AG09309 (cell line): ENCODE measurements around the gene PPP1R37.

Experiments
- DNase-seq: peaks from one replicate; pipeline ENCODE4 v3.0.0-alpha.2; 2010; ENCODE audit warnings: low read depth
- H3K4me3 ChIP-seq: 2 replicates; pipeline ENCODE4 v1.5.1; 2011; ENCODE audit warnings: mild to moderate bottlenecking, low read depth, low read length, moderate library complexity; ENCODE audit not compliant: control insufficient read depth
- TF ChIP-seq, protein P1 (sequence below): IDR thresholded peaks from 2 replicates; pipeline ENCODE4 v1.5.1; 2011; ENCODE audit warnings: mild to moderate bottlenecking, low read depth, low read length, inconsistent platforms; ENCODE audit not compliant: insufficient read depth, control insufficient read depth; ENCODE audit errors: missing control alignments

The PPP1R37 gene

GRCh38 chr19:45095496-45096413, 2.8 kb downstream of the PPP1R37 start:
- TF ChIP-seq, protein P1, sequence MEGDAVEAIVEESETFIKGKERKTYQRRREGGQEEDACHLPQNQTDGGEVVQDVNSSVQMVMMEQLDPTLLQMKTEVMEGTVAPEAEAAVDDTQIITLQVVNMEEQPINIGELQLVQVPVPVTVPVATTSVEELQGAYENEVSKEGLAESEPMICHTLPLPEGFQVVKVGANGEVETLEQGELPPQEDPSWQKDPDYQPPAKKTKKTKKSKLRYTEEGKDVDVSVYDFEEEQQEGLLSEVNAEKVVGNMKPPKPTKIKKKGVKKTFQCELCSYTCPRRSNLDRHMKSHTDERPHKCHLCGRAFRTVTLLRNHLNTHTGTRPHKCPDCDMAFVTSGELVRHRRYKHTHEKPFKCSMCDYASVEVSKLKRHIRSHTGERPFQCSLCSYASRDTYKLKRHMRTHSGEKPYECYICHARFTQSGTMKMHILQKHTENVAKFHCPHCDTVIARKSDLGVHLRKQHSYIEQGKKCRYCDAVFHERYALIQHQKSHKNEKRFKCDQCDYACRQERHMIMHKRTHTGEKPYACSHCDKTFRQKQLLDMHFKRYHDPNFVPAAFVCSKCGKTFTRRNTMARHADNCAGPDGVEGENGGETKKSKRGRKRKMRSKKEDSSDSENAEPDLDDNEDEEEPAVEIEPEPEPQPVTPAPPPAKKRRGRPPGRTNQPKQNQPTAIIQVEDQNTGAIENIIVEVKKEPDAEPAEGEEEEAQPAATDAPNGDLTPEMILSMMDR: no peak
- no peak overlapping the region for H3K4me3 ChIP-seq
- no peak for DNase-seq

GRCh38 chr19:45096700-45097099, 3.7 kb downstream of the PPP1R37 start:
- no peak overlapping the region for H3K4me3 ChIP-seq
- no peak for DNase-seq
- TF ChIP-seq, protein P1: no peak

DNA sequence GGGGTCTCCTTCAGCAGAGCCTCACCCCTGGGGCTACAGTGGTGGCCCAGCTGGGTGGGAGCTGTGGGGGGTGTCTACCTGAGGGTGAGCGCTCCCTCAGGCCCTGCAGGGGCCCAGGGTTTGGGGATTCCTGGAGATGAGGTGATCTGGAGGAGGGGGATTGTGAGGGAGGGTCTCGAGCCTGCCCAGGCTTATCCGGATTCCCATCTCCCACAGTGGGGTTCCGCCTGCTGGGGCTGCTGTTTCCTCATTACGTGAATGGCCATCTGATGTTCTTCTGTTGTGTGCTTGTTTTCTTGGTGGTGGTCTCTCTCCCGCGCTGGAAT, 4.4 kb downstream of the PPP1R37 start:
- no peak for DNase-seq
- no peak overlapping the region for H3K4me3 ChIP-seq
- TF ChIP-seq, protein P1: no peak

DNA sequence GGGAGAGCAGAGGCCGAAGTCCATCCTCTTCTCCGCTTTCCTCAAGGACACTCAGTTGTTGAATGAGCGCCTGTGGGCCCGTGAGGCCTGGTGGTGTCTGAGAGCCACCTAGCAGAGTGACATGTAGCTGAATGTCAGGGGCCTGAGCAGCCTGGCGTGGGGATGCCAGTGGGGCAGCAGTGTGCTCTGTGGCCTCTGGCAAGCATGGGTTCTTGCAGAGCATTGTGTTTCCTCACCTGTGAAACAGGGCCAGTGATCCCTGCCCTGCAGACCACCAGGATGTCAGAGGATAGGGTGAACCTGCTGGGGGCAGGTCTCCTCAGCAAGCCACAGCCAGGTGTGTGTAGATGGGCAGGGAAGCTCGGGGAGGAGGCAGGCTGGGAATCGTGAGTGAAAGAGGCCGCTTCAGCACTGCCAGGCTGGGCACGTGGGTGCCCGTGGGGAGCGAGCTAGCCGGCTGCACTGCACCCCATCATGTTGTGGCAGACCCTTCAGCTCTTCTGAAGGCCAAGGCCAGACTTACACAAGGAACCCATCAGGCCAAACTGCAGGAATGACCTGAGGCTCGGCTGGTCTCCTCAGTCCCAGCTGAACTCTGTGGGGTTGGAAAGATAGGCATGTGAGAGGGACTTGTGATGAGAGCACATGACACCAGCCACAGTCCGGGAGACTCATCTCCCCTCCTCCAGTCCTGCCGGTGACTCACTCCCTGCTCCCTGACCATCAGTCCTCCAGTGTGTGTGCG, 5.0 kb downstream of the PPP1R37 start:
- peak; percentile 73 for DNase-seq
- H3K4me3 ChIP-seq: no peak overlapping the region
- TF ChIP-seq, protein P1: no peak

GRCh38 chr19:45098521-45099466, 5.8 kb downstream of the PPP1R37 start:
- DNase-seq: no peak
- no peak overlapping the region for H3K4me3 ChIP-seq
- TF ChIP-seq, protein P1: no peak
